ENCODE results near the gene ARHGAP20.
A peak's percentile ranks its signal among the peaks of the same experiment; 100 is the strongest.

Gene ARHGAP20

DNA sequence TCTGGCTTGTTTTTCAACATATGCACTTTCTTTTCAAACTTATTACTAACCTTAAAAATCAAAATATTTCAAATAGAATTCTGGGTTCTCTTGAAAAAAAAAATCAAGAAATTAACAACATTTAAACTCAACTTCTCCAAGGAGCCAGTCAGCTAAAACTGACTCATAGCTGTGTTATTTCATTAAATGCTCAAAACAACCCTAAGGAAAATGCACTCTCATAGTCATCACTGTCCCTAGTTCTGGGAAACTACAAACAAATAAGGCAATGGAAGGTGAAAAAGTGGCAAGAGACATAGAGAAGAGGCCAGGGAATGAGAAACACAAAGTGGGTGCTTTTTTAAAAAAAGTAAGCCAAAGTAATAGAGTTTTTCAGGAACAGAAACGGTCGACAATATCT, 4.1 kb upstream of the ARHGAP20 start:
- H3K9ac ChIP-seq: no peak overlapping the region
- H3K36me3 ChIP-seq (ENCODE audit: insufficient read depth): no peaks in the 10 kb centered on the region
- H3K4me3 ChIP-seq (IDR thresholded peaks at IDR 0.05; ENCODE audit: insufficient read depth, low read depth, low read length): no peak overlapping the region
- no peak overlapping the region for H3K4me2 ChIP-seq
- no peaks in the 10 kb centered on the region for H3K4me1 ChIP-seq (ENCODE audit: low read depth, poor library complexity, severe bottlenecking)
- TF ChIP-seq, protein P1, sequence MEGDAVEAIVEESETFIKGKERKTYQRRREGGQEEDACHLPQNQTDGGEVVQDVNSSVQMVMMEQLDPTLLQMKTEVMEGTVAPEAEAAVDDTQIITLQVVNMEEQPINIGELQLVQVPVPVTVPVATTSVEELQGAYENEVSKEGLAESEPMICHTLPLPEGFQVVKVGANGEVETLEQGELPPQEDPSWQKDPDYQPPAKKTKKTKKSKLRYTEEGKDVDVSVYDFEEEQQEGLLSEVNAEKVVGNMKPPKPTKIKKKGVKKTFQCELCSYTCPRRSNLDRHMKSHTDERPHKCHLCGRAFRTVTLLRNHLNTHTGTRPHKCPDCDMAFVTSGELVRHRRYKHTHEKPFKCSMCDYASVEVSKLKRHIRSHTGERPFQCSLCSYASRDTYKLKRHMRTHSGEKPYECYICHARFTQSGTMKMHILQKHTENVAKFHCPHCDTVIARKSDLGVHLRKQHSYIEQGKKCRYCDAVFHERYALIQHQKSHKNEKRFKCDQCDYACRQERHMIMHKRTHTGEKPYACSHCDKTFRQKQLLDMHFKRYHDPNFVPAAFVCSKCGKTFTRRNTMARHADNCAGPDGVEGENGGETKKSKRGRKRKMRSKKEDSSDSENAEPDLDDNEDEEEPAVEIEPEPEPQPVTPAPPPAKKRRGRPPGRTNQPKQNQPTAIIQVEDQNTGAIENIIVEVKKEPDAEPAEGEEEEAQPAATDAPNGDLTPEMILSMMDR (conservative IDR thresholded peaks at IDR 0.05; ENCODE audit: low read depth, low read length): no peak
- H3K79me2 ChIP-seq (ENCODE audit: insufficient read depth, low read depth): no peaks in the 10 kb centered on the region
- no peak overlapping the region for H3K27ac ChIP-seq
- no peaks in the 10 kb centered on the region for H4K20me1 ChIP-seq (ENCODE audit: insufficient read depth)
- no peak overlapping the region for H2AFZ ChIP-seq (ENCODE audit: low read depth)
- H3K27me3 ChIP-seq (ENCODE audit: insufficient read depth, low read depth): no peaks in the 10 kb centered on the region

DNA sequence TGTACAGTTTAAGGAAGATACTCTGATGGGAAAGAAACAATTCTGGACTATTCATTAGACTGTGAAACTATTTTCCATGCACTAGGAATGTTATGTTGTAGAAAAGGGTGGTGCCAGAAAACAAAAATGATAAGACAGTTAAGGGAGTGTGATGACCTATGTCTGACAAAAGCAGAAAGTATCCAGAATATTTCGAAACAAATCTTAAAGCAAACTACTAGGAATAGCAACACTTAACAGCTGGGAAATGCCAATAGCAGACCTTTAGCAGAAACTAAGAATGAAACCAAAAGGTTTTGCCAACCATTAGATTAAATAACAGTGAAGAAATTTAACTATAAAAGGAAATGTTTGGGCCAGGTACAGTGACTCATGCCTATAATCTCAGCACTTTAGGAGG, 3.3 kb upstream of the ARHGAP20 start:
- TF ChIP-seq, protein P1 (conservative IDR thresholded peaks at IDR 0.05; ENCODE audit: low read depth, low read length): no peak
- no peak overlapping the region for H3K27ac ChIP-seq
- H3K4me2 ChIP-seq: no peak overlapping the region
- no peaks in the 10 kb centered on the region for H3K36me3 ChIP-seq (ENCODE audit: insufficient read depth)
- no peaks in the 10 kb centered on the region for H3K27me3 ChIP-seq (ENCODE audit: insufficient read depth, low read depth)
- H3K4me3 ChIP-seq (IDR thresholded peaks at IDR 0.05; ENCODE audit: insufficient read depth, low read depth, low read length): no peak overlapping the region
- H3K79me2 ChIP-seq (ENCODE audit: insufficient read depth, low read depth): no peaks in the 10 kb centered on the region
- no peaks in the 10 kb centered on the region for H3K4me1 ChIP-seq (ENCODE audit: low read depth, poor library complexity, severe bottlenecking)
- no peak overlapping the region for H2AFZ ChIP-seq (ENCODE audit: low read depth)
- H4K20me1 ChIP-seq (ENCODE audit: insufficient read depth): no peaks in the 10 kb centered on the region
- H3K9ac ChIP-seq: no peak overlapping the region

DNA sequence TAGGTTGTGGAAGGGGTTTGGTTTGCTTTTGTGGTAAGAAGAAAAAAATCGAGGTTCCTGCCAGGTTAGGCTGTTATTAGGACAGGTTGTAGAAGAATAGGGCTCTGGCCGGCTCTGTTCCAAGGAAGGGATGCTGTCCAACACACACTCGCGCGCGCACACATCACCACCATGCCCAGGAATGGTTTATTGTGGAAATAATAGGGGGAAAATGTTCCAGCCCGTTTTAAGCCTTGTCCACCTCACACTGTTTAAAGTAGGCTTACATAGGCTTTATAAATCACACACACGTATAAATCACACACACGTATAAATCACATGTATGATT, 1.2 kb upstream of the ARHGAP20 start:
- no peak overlapping the region for H3K4me2 ChIP-seq
- no peaks in the 10 kb centered on the region for H3K79me2 ChIP-seq (ENCODE audit: insufficient read depth, low read depth)
- no peaks in the 10 kb centered on the region for H4K20me1 ChIP-seq (ENCODE audit: insufficient read depth)
- H3K27ac ChIP-seq: no peak overlapping the region
- H2AFZ ChIP-seq (ENCODE audit: low read depth): no peak overlapping the region
- H3K9ac ChIP-seq: no peak overlapping the region
- TF ChIP-seq, protein P1 (conservative IDR thresholded peaks at IDR 0.05; ENCODE audit: low read depth, low read length): no peak
- H3K4me3 ChIP-seq (IDR thresholded peaks at IDR 0.05; ENCODE audit: insufficient read depth, low read depth, low read length): no peak overlapping the region
- no peaks in the 10 kb centered on the region for H3K27me3 ChIP-seq (ENCODE audit: insufficient read depth, low read depth)
- no peaks in the 10 kb centered on the region for H3K36me3 ChIP-seq (ENCODE audit: insufficient read depth)
- no peaks in the 10 kb centered on the region for H3K4me1 ChIP-seq (ENCODE audit: low read depth, poor library complexity, severe bottlenecking)

DNA sequence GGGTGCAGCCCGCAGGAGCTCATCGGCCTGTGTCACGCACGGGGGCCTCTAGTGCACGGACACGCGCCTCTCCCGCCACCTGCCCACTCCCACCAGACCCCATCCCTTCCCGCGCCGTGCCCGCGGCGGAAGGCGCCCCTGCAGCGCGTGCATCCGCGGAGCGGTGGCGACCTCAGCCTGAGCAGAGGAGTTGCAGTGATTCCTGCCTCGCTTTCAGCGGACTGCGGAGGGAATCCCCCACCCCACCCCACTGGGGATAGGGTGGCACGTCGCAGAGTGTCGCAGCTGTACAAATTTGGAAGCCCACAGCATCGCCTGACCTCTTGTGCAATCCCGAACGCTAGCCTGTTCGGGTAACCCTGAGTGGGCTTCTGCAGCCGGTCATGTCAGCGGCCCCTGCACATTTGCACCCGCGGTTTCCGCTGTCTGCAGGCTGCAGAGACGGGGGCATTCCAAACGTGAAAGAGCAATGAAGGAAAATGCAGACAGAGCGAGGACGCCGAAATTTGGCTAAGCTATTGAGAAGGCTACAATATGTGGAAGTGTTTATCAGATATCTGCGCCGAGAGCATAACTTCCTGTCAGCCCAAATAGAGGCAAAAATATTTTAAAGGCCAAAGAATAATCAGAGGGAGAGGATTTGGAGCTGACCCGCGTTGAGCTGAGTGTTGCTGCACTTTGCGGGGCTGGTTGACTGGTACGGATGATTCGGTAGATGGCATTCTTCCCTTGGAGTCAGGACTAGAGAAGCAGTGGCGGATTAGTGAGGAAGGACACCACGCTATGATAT, 617 bp upstream of the ARHGAP20 start:
- Histone ChIP-seq H3K27ac (no peak overlapping the region), H3K27me3 (ENCODE audit: insufficient read depth, low read depth) (no peaks in the 10 kb centered on the region), H3K79me2 (ENCODE audit: insufficient read depth, low read depth) (no peaks in the 10 kb centered on the region), H3K4me2 (peak overlapping the region; percentile 54), H3K4me3 (IDR thresholded peaks at IDR 0.05; ENCODE audit: insufficient read depth, low read depth, low read length) (no peak overlapping the region), H3K9ac (no peak overlapping the region), H3K36me3 (ENCODE audit: insufficient read depth) (no peaks in the 10 kb centered on the region), H4K20me1 (ENCODE audit: insufficient read depth) (no peaks in the 10 kb centered on the region), H3K4me1 (ENCODE audit: low read depth, poor library complexity, severe bottlenecking) (no peaks in the 10 kb centered on the region), H2AFZ (ENCODE audit: low read depth) (peak overlapping the region; percentile 82)
- TF ChIP-seq, protein P1 (conservative IDR thresholded peaks at IDR 0.05; ENCODE audit: low read depth, low read length): no peak
